ENCODE measurements around the gene SMYD5. TPM values are rescaled to one million over a fixed set of nuclear protein-coding genes. Genes with fewer than 3 reads are reported as not detected.
A peak's percentile ranks its signal among the peaks of the same experiment; 100 is the strongest.

Gene SMYD5
- total and polyA plus RNA-seq, 9 of the 15 experiments (the other 6 are each of a cell fraction or from before 2014, with no cell fraction given) = 11.4 to 56.8 (median 32.0) TPM

- no peak for TF ChIP-seq ILK (tag; IDR thresholded peaks at IDR 0.05; ENCODE audit: borderline replicate concordance, low read depth)
- TF ChIP-seq L3MBTL2 (IDR thresholded peaks at IDR 0.05) = peak; percentile 93
- no peak for TF ChIP-seq ELK1 (CRISPR knock-in tag; IDR thresholded peaks at IDR 0.05)
- no peak; the same call in 1 of the 2 replicates for TF ChIP-seq LEF1 (IDR thresholded peaks at IDR 0.05)
- no peak for TF ChIP-seq TBL1XR1 (IDR thresholded peaks at IDR 0.05; ENCODE audit: low read length in 2 of 2)
- TF ChIP-seq ESRRA (IDR thresholded peaks at IDR 0.05; ENCODE audit: borderline replicate concordance, low read depth) = 0 out of 2 replicates have a peak, but pooled peaks have one; percentile 4
- no peak for TF ChIP-seq RBM34 (IDR thresholded peaks at IDR 0.05; ENCODE audit: borderline replicate concordance, insufficient read depth, low read length)
- TF ChIP-seq SUPT5H (IDR thresholded peaks at IDR 0.05) = peak; percentile 66
- TF ChIP-seq CCNT2 (IDR thresholded peaks at IDR 0.05; ENCODE audit: borderline replicate concordance, extremely low read depth, insufficient read length, low read depth, low read length) = peak; percentile 62
- no peak for TF ChIP-seq BCL6 (CRISPR knock-in tag; IDR thresholded peaks at IDR 0.05)
- no peak for TF ChIP-seq MBD1 (CRISPR knock-in tag; IDR thresholded peaks at IDR 0.05)
- no peak for TF ChIP-seq CHCHD3 (CRISPR knock-in tag; IDR thresholded peaks at IDR 0.05)
- peak; percentile 59 for TF ChIP-seq POLR2B (IDR thresholded peaks at IDR 0.05; ENCODE audit: low read depth, partially characterized antibody)
- TF ChIP-seq SMARCB1 (IDR thresholded peaks at IDR 0.05; ENCODE audit: insufficient read length, low read depth) = no peak
- TF ChIP-seq ZNF407 (IDR thresholded peaks at IDR 0.05; ENCODE audit: low read depth) = no peak
- no peak for TF ChIP-seq TAF15 (IDR thresholded peaks at IDR 0.05; ENCODE audit: low read depth, low read length)
Observed at GRCh38 chr2:73233154-73233931, 19.3 kb downstream of the SMYD5 start, which contains the start of gene PRADC1 (continued).

Data from K562 (cell line).